H9 (cell line): ENCODE measurements around the gene POU2F2. TPM values are rescaled to one million over a fixed set of nuclear protein-coding genes. Genes with fewer than 3 reads are reported as not detected.

Source experiments
- DNase-seq: peaks from one replicate; pipeline ENCODE4 v3.0.0-alpha.2; 2017
- H2AFZ ChIP-seq: one replicate; pipeline ENCODE4 v1.6.1; 2013; ENCODE audit warnings: mild to moderate bottlenecking, low read length, control low read depth, moderate library complexity
- H2AK5ac ChIP-seq: 2 replicates; pipeline ENCODE4 v1.6.1; 2013; ENCODE audit warnings: low read length, control low read depth, mixed read lengths; ENCODE audit not compliant: insufficient read length
- H2BK120ac ChIP-seq: one replicate; pipeline ENCODE4 v1.6.1; 2013; ENCODE audit warnings: low read depth, mild to moderate bottlenecking, low read length, control low read depth, inconsistent platforms; ENCODE audit not compliant: poor library complexity, severe bottlenecking
- H2BK12ac ChIP-seq: 2 replicates; pipeline ENCODE4 v1.6.1; 2013; ENCODE audit warnings: low read length, control low read depth, mixed read lengths, low read depth; ENCODE audit not compliant: insufficient read length
- H2BK15ac ChIP-seq: 2 replicates; pipeline ENCODE4 v1.6.1; 2013; ENCODE audit warnings: low read depth, low read length, control low read depth
- H2BK20ac ChIP-seq: one replicate; pipeline ENCODE4 v1.6.1; 2013; ENCODE audit warnings: low read depth, mild to moderate bottlenecking, low read length, control low read depth, inconsistent platforms; ENCODE audit not compliant: poor library complexity, severe bottlenecking
- H2BK5ac ChIP-seq: 2 replicates; pipeline ENCODE4 v1.6.1; 2013; ENCODE audit warnings: low read length, control low read depth, mixed read lengths; ENCODE audit not compliant: insufficient read length
- H3K14ac ChIP-seq: 2 replicates; pipeline ENCODE4 v1.6.1; 2013; ENCODE audit warnings: low read length, control low read depth; ENCODE audit not compliant: insufficient read depth
- H3K18ac ChIP-seq: 2 replicates; pipeline ENCODE4 v1.6.1; 2013; ENCODE audit warnings: low read depth, mild to moderate bottlenecking, mixed read lengths, low read length, control low read depth; ENCODE audit not compliant: insufficient read length
- H3K23ac ChIP-seq: 2 replicates; pipeline ENCODE4 v1.6.1; 2013; ENCODE audit warnings: low read length, control low read depth, mixed read lengths, low read depth; ENCODE audit not compliant: insufficient read length
- H3K23me2 ChIP-seq: 2 replicates; pipeline ENCODE4 v1.6.1; 2013; ENCODE audit warnings: low read depth, mild to moderate bottlenecking, mixed read lengths, low read length, control low read depth; ENCODE audit not compliant: insufficient read length, poor library complexity, severe bottlenecking
- H3K27ac ChIP-seq: 2 replicates; pipeline ENCODE4 v1.5.1; 2013; ENCODE audit warnings: low read length, control low read depth, mixed read lengths, low read depth; ENCODE audit not compliant: insufficient read length
- H3K27me3 ChIP-seq: 2 replicates; pipeline ENCODE4 v1.6.1; 2013; ENCODE audit warnings: low read length, control low read depth, inconsistent platforms; ENCODE audit not compliant: insufficient read depth
- H3K4ac ChIP-seq: 2 replicates; pipeline ENCODE4 v1.6.1; 2013; ENCODE audit warnings: low read depth, mild to moderate bottlenecking, control low read depth, inconsistent platforms, low read length, moderate library complexity
- H3K4me1 ChIP-seq: 2 replicates; pipeline ENCODE4 v1.6.1; 2013; ENCODE audit warnings: low read length, control low read depth, inconsistent platforms; ENCODE audit not compliant: insufficient read depth
- H3K4me2 ChIP-seq: 2 replicates; pipeline ENCODE4 v1.6.1; 2013; ENCODE audit warnings: low read length, control low read depth, mixed read lengths; ENCODE audit not compliant: insufficient read length, insufficient read depth
- H3K56ac ChIP-seq: 2 replicates; pipeline ENCODE4 v1.6.1; 2013; ENCODE audit warnings: low read depth, mild to moderate bottlenecking, mixed read lengths, low read length, control low read depth; ENCODE audit not compliant: insufficient read length
- H3K79me1 ChIP-seq: 2 replicates; pipeline ENCODE4 v1.6.1; 2013; ENCODE audit warnings: low read depth, mild to moderate bottlenecking, moderate library complexity, low read length, control low read depth, inconsistent platforms; ENCODE audit not compliant: insufficient read depth, poor library complexity, severe bottlenecking
- H3K79me2 ChIP-seq: 2 replicates; pipeline ENCODE4 v1.6.1; 2013; ENCODE audit warnings: low read length, control low read depth, inconsistent platforms; ENCODE audit not compliant: insufficient read depth
- H3K9ac ChIP-seq: 2 replicates; pipeline ENCODE4 v1.6.1; 2013; ENCODE audit warnings: low read length, control low read depth, mixed read lengths; ENCODE audit not compliant: insufficient read length; ENCODE audit errors: extremely low read depth
- H3K9me3 ChIP-seq: one replicate; pipeline ENCODE4 v1.6.1; 2013; ENCODE audit warnings: low read depth, low read length, inconsistent platforms; ENCODE audit not compliant: control insufficient read depth
- H3T11ph ChIP-seq: one replicate; pipeline ENCODE4 v1.6.1; 2013; ENCODE audit warnings: mild to moderate bottlenecking, low read length, control low read depth, inconsistent platforms
- H4K20me1 ChIP-seq: one replicate; pipeline ENCODE4 v1.6.1; 2013; ENCODE audit not compliant: control insufficient read depth, insufficient read length, insufficient read depth
- H4K5ac ChIP-seq: 2 replicates; pipeline ENCODE4 v1.6.1; 2013; ENCODE audit warnings: low read depth, mild to moderate bottlenecking, mixed read lengths, low read length, control low read depth; ENCODE audit not compliant: insufficient read length
- H4K8ac ChIP-seq: replicated peaks from 2 replicates; pipeline ENCODE4 v1.6.1; 2013; ENCODE audit warnings: low read length, control low read depth, mixed read lengths, low read depth; ENCODE audit not compliant: insufficient read length
- H4K91ac ChIP-seq: 2 replicates; pipeline ENCODE4 v1.6.1; 2013; ENCODE audit warnings: low read depth, mild to moderate bottlenecking, moderate library complexity, mixed read lengths, low read length, control low read depth; ENCODE audit not compliant: insufficient read length
- H3K27ac Mint-ChIP-seq, 3 experiments: 2 replicates in 2 of 3; 3 replicates in 1 of 3; pipeline ENCODE4 v1.8.0; 2020 to 2021; ENCODE audit warnings: mixed read lengths in 3 of 3, mild to moderate bottlenecking in 1 of 3, moderate library complexity in 1 of 3
- H3K27me3 Mint-ChIP-seq: 2 replicates; pipeline ENCODE4 v1.8.0; 2021; ENCODE audit warnings: low read depth, mild to moderate bottlenecking, moderate library complexity, mixed read lengths
- H3K36me3 Mint-ChIP-seq, 3 experiments: 2 replicates in 2 of 3; 3 replicates in 1 of 3; pipeline ENCODE4 v1.8.0; 2020 to 2021; ENCODE audit warnings: low read depth in 3 of 3, mixed read lengths in 3 of 3; ENCODE audit not compliant: insufficient read depth in 1 of 3
- H3K4me1 Mint-ChIP-seq, 2 experiments: 2 replicates each; pipeline ENCODE4 v1.8.0; 2020; ENCODE audit warnings: mixed read lengths in 2 of 2
- H3K4me3 Mint-ChIP-seq, 2 experiments: 2 replicates in 1 of 2; 3 replicates in 1 of 2; pipeline ENCODE4 v1.8.0; 2020 to 2021; ENCODE audit warnings: mild to moderate bottlenecking in 2 of 2, mixed read lengths in 2 of 2, moderate library complexity in 1 of 2
- H3K9me3 Mint-ChIP-seq, 2 experiments: 2 replicates in 1 of 2; 3 replicates in 1 of 2; pipeline ENCODE4 v1.8.0; 2020; ENCODE audit warnings: mild to moderate bottlenecking in 2 of 2, mixed read lengths in 2 of 2, moderate library complexity in 1 of 2
- CTCF ChIP-seq: fragments of 200-600 bp; sonication (generic); conservative IDR thresholded peaks from 3 replicates; pipeline ENCODE4 v1.8.0; 2021; ENCODE audit warnings: antibody characterized with exemption, mild to moderate bottlenecking
- WGBS: extraction: QIAGEN DNeasy Blood & Tissue Kit; methylation state at CpG from one replicate; pipeline ENCODE4 v1.1.7; 2013; ENCODE audit warnings: missing lambda C conversion rate, low lambda C conversion rate, mixed read lengths; ENCODE audit not compliant: insufficient read length; ENCODE audit errors: extremely low coverage; 5-methylcytosine and 5-hydroxymethylcytosine counted together
- total RNA-seq: library from RNA; stranded (reverse); gene quantifications from 2 replicates; pipeline ENCODE4 v1.2.1, GENCODE V29; 2021

Gene POU2F2
- total RNA-seq, 1 experiment from 2014 or later, result 2.9 TPM

GRCh38 chr19:42170715-42171114 is 38.5 kb upstream of the POU2F2 start:
- peaks cover 86% of the 10 kb centered on the region for H3K27me3 Mint-ChIP-seq
- Histone ChIP-seq H2BK15ac (no peak overlapping the region), H3K27me3 (peaks cover 11% of the 10 kb centered on the region), H4K8ac (no peak overlapping the region), H3T11ph (no peak overlapping the region), H2BK5ac (no peak overlapping the region), H4K20me1 (no peaks in the 10 kb centered on the region), H2AFZ (no peak overlapping the region), H3K56ac (no peak overlapping the region), H4K91ac (no peak overlapping the region), H4K5ac (no peak overlapping the region), H3K4me1 (no peaks in the 10 kb centered on the region), H2BK20ac (no peak overlapping the region), H2AK5ac (no peak overlapping the region), H3K14ac (no peak overlapping the region), H3K79me1 (no peaks in the 10 kb centered on the region), H3K27ac (no peak overlapping the region), H3K18ac (no peak overlapping the region), H2BK120ac (no peak overlapping the region), H2BK12ac (no peak overlapping the region), H3K4me2 (no peak overlapping the region), H3K4ac (no peak overlapping the region), H3K23ac (no peak overlapping the region), H3K9ac (no peak overlapping the region), H3K23me2 (peaks cover under 1% of the 10 kb centered on the region), H3K79me2 (no peaks in the 10 kb centered on the region), H3K9me3 (no peaks in the 10 kb centered on the region)
- DNase-seq, result no peak
- peaks cover under 1 to 12% of the 10 kb centered on the region in 2 experiments for H3K4me1 Mint-ChIP-seq
- no CpG with 5 or more reads among the region's 16 CpGs for WGBS
- no peak overlapping the region for H3K27ac Mint-ChIP-seq
- H3K4me3 Mint-ChIP-seq, result no peak overlapping the region
- no peaks in the 10 kb centered on the region; a peak in 1 of 5 replicates for H3K9me3 Mint-ChIP-seq
- no peak for TF ChIP-seq CTCF
- H3K36me3 Mint-ChIP-seq, result no peaks in the 10 kb centered on the region
